Esophagus muscularis mucosa (tissue), 3 donors: ENCODE data around the gene PAPSS2.
"Not testable (repeated sequence)": the region's sequence is repeated elsewhere in the genome, so short reads cannot be mapped to it uniquely, and the experiment has no call there.

ENCODE experiments used
- CTCF ChIP-seq, 3 experiments: fragments of 200-600 bp in 2 of 3; fragments of 450-650 bp in 1 of 3; sonication (generic) in 2 of 3; IDR thresholded peaks; one replicate each; pipeline ENCODE4 v1.5.1; 2017 to 2019; ENCODE audit warnings: antibody characterized with exemption in 3 of 3, mild to moderate bottlenecking in 2 of 3, moderate library complexity in 1 of 3
- POLR2A ChIP-seq: fragments of 450-650 bp; IDR thresholded peaks from one replicate; pipeline ENCODE4 v1.6.1; 2017; ENCODE audit warnings: antibody characterized with exemption, moderate library complexity, mild to moderate bottlenecking, low read depth
- POLR2AphosphoS5 ChIP-seq, 2 donors: sonication (generic); formaldehyde crosslinking; IDR thresholded peaks; one replicate each; pipeline ENCODE4 v1.6.1; 2017; ENCODE audit warnings: antibody characterized with exemption in 2 of 2

GRCh38 chr10:87621440-87621839 lies 38.2 kb upstream of the PAPSS2 start:
- TF ChIP-seq POLR2AphosphoS5 (IDR thresholded peaks at IDR 0.05); CTCF (IDR thresholded peaks at IDR 0.05); POLR2A: not testable (repeated sequence)
